ENCODE results near the gene BCAP29. TPM values are rescaled to one million over a fixed set of nuclear protein-coding genes. Genes with fewer than 3 reads are reported as not detected.

BCAP29 gene
- total RNA-seq, 6 donors from 2014 or later: 29.6 to 97.0 (median 62.2) TPM

GRCh38 chr7:107592361-107593024 lies 12.4 kb downstream of the BCAP29 start:
- ATAC-seq (ENCODE audit: low FRiP score in 2 of 2) (no peak), DNase-seq (no peak)
- Histone ChIP-seq H3K36me3 (peaks cover 0 to 29% (median 5%) of the 10 kb centered on the region in 4 donors), H3K27me3 (no peaks in the 10 kb centered on the region), H3K4me1 (peaks cover 0 to 9% (median 4%) of the 10 kb centered on the region in 4 donors), H3K4me3 (no peak overlapping the region), H3K27ac (no peak overlapping the region), H3K9me3 (no peaks in the 10 kb centered on the region)
- 94 to 96% methylated on average over 5 of the region's 5 CpGs for WGBS, 2 donors
- TF ChIP-seq POLR2A (IDR thresholded peaks at IDR 0.05) (no peak), POLR2AphosphoS5 (IDR thresholded peaks at IDR 0.05) (no peak)

- TF ChIP-seq CTCF (IDR thresholded peaks at IDR 0.05) (no peak), POLR2AphosphoS5 (IDR thresholded peaks at IDR 0.05) (no peak), POLR2A (IDR thresholded peaks at IDR 0.05) (no peak), EP300 (IDR thresholded peaks at IDR 0.05) (no peak)
- no peak for DNase-seq
- H3K36me3 ChIP-seq: peaks cover 0 to 33% (median 7%) of the 10 kb centered on the region in 4 donors
- no peak for ATAC-seq (ENCODE audit: low FRiP score in 2 of 2)
- no peak overlapping the region for H3K4me3 ChIP-seq
- peaks cover 0 to 9% (median 4%) of the 10 kb centered on the region in 4 donors for H3K4me1 ChIP-seq
- no peak overlapping the region for H3K27ac ChIP-seq
- WGBS, 2 donors: 72 to 85% methylated on average over 1 of the region's 1 CpG
- no peaks in the 10 kb centered on the region for H3K9me3 ChIP-seq
- no peaks in the 10 kb centered on the region for H3K27me3 ChIP-seq
Observed at GRCh38 chr7:107593025-107593410, 13.0 kb downstream of the BCAP29 start.

- TF ChIP-seq EP300 (IDR thresholded peaks at IDR 0.05): peak in 1 of 4 donors; percentile 8
- peak in 1 of 2 donors; percentile 43 for TF ChIP-seq POLR2AphosphoS5 (IDR thresholded peaks at IDR 0.05)
- TF ChIP-seq CTCF (IDR thresholded peaks at IDR 0.05): no peak
- TF ChIP-seq POLR2A (IDR thresholded peaks at IDR 0.05): no peak
- no peak for DNase-seq
- no peak for ATAC-seq (ENCODE audit: low FRiP score in 2 of 2)
- Histone ChIP-seq H3K27me3 (no peaks in the 10 kb centered on the region), H3K36me3 (peaks cover 0 to 41% (median 9%) of the 10 kb centered on the region in 4 donors), H3K27ac (peak overlapping the region in 3 of 4 donors; percentile 1 to 48 (median 33)), H3K9me3 (no peaks in the 10 kb centered on the region), H3K4me1 (peaks cover 0 to 9% (median 4%) of the 10 kb centered on the region in 4 donors), H3K4me3 (no peak overlapping the region)
- 47 to 72% methylated on average over 4 of the region's 4 CpGs for WGBS, 2 donors
Observed at GRCh38 chr7:107594961-107595737, 15.1 kb downstream of the BCAP29 start.

- Histone ChIP-seq H3K4me1 (peaks cover 0 to 9% (median 4%) of the 10 kb centered on the region in 4 donors), H3K36me3 (peaks cover 0 to 59% (median 14%) of the 10 kb centered on the region in 4 donors), H3K27me3 (no peaks in the 10 kb centered on the region), H3K27ac (no peak overlapping the region), H3K4me3 (no peak overlapping the region), H3K9me3 (no peaks in the 10 kb centered on the region)
- 80 to 87% methylated on average over 5 of the region's 5 CpGs for WGBS, 2 donors
- DNase-seq (no peak), ATAC-seq (ENCODE audit: low FRiP score in 2 of 2) (no peak)
- TF ChIP-seq CTCF (IDR thresholded peaks at IDR 0.05) (no peak), POLR2A (IDR thresholded peaks at IDR 0.05) (no peak), EP300 (IDR thresholded peaks at IDR 0.05) (no peak), POLR2AphosphoS5 (IDR thresholded peaks at IDR 0.05) (no peak)
Observed at GRCh38 chr7:107596881-107597581, 17.0 kb downstream of the BCAP29 start.

GRCh38 chr7:107597582-107597916 lies 17.5 kb downstream of the BCAP29 start:
- 84 to 90% methylated on average over 1 of the region's 1 CpG for WGBS, 2 donors
- ATAC-seq (ENCODE audit: low FRiP score in 2 of 2) (no peak), DNase-seq (no peak)
- Histone ChIP-seq H3K4me3 (no peak overlapping the region), H3K9me3 (no peaks in the 10 kb centered on the region), H3K4me1 (peaks cover 0 to 9% (median 4%) of the 10 kb centered on the region in 4 donors), H3K36me3 (peaks cover 0 to 64% (median 14%) of the 10 kb centered on the region in 4 donors), H3K27ac (no peak overlapping the region), H3K27me3 (no peaks in the 10 kb centered on the region)
- TF ChIP-seq POLR2AphosphoS5 (IDR thresholded peaks at IDR 0.05): no peak
- TF ChIP-seq POLR2A (IDR thresholded peaks at IDR 0.05): no peak
- no peak for TF ChIP-seq CTCF (IDR thresholded peaks at IDR 0.05)
- TF ChIP-seq EP300 (IDR thresholded peaks at IDR 0.05): no peak

Data from upper lobe of left lung (tissue), 6 donors.